ENCODE measurements around the gene STX2. TPM values are rescaled to one million over a fixed set of nuclear protein-coding genes. Genes with fewer than 3 reads are reported as not detected.
A peak's percentile ranks its signal among the peaks of the same experiment; 100 is the strongest.

Gene STX2
- total and polyA plus RNA-seq, 9 donors: 14.6 to 24.7 (median 17.9) TPM

- whole genome bisulfite sequencing (ENCODE audit: insufficient coverage): 69% methylated on average over 16 of the region's 17 CpGs
- peaks cover 15% of the 10 kb centered on the region for H3K4me1 ChIP-seq (ENCODE audit: control insufficient read depth, insufficient read depth, low read length)
- no peak overlapping the region for H3K27ac ChIP-seq (ENCODE audit: low read length)
- H3K36me3 ChIP-seq (ENCODE audit: control insufficient read depth, insufficient read depth, low read length): peaks cover 7% of the 10 kb centered on the region
- peak; percentile 53 for DNase-seq
- no peak overlapping the region for H3K4me3 ChIP-seq (ENCODE audit: low read length)
- no peaks in the 10 kb centered on the region for H3K27me3 ChIP-seq (ENCODE audit: control insufficient read depth, insufficient read depth, low read length)
- no peaks in the 10 kb centered on the region for H3K9me3 ChIP-seq (replicated peaks; ENCODE audit: control insufficient read depth, low read depth, low read length)
Measured at GRCh38 chr12:130832561-130833209, 6.4 kb downstream of the STX2 start.

- no peak for DNase-seq
- H3K4me3 ChIP-seq (ENCODE audit: low read length): no peak overlapping the region
- peaks cover 3% of the 10 kb centered on the region for H3K36me3 ChIP-seq (ENCODE audit: control insufficient read depth, insufficient read depth, low read length)
- H3K27me3 ChIP-seq (ENCODE audit: control insufficient read depth, insufficient read depth, low read length): no peaks in the 10 kb centered on the region
- H3K27ac ChIP-seq (ENCODE audit: low read length): no peak overlapping the region
- H3K4me1 ChIP-seq (ENCODE audit: control insufficient read depth, insufficient read depth, low read length): peaks cover 15% of the 10 kb centered on the region
- H3K9me3 ChIP-seq (replicated peaks; ENCODE audit: control insufficient read depth, low read depth, low read length): no peaks in the 10 kb centered on the region
- 89% methylated on average over 4 of the region's 5 CpGs for WGBS (ENCODE audit: insufficient coverage)
Measured at GRCh38 chr12:130831876-130832405, 7.1 kb downstream of the STX2 start.

- no peak overlapping the region for H3K4me3 ChIP-seq (ENCODE audit: low read length)
- no peaks in the 10 kb centered on the region for H3K27me3 ChIP-seq (ENCODE audit: control insufficient read depth, insufficient read depth, low read length)
- peaks cover 3% of the 10 kb centered on the region for H3K36me3 ChIP-seq (ENCODE audit: control insufficient read depth, insufficient read depth, low read length)
- H3K27ac ChIP-seq (ENCODE audit: low read length): no peak overlapping the region
- H3K9me3 ChIP-seq (replicated peaks; ENCODE audit: control insufficient read depth, low read depth, low read length): no peaks in the 10 kb centered on the region
- no peak for DNase-seq
- WGBS (ENCODE audit: insufficient coverage): no CpG with 5 or more reads among the region's 4 CpGs
- peaks cover 15% of the 10 kb centered on the region for H3K4me1 ChIP-seq (ENCODE audit: control insufficient read depth, insufficient read depth, low read length)
Measured at GRCh38 chr12:130831246-130831645, 7.8 kb downstream of the STX2 start.

- no peak for DNase-seq
- WGBS (ENCODE audit: insufficient coverage): 71% methylated on average over 10 of the region's 14 CpGs
- H3K27me3 ChIP-seq (ENCODE audit: control insufficient read depth, insufficient read depth, low read length): no peaks in the 10 kb centered on the region
- H3K4me1 ChIP-seq (ENCODE audit: control insufficient read depth, insufficient read depth, low read length): peaks cover 15% of the 10 kb centered on the region
- no peaks in the 10 kb centered on the region for H3K9me3 ChIP-seq (replicated peaks; ENCODE audit: control insufficient read depth, low read depth, low read length)
- H3K4me3 ChIP-seq (ENCODE audit: low read length): no peak overlapping the region
- no peak overlapping the region for H3K27ac ChIP-seq (ENCODE audit: low read length)
- H3K36me3 ChIP-seq (ENCODE audit: control insufficient read depth, insufficient read depth, low read length): peaks cover 8% of the 10 kb centered on the region
Measured at GRCh38 chr12:130830246-130830551, 8.9 kb downstream of the STX2 start.

- H3K9me3 ChIP-seq (replicated peaks; ENCODE audit: control insufficient read depth, low read depth, low read length): no peaks in the 10 kb centered on the region
- 56% methylated on average over 5 of the region's 17 CpGs for WGBS (ENCODE audit: insufficient coverage)
- peaks cover 6% of the 10 kb centered on the region for H3K36me3 ChIP-seq (ENCODE audit: control insufficient read depth, insufficient read depth, low read length)
- H3K27ac ChIP-seq (ENCODE audit: low read length): no peak overlapping the region
- no peaks in the 10 kb centered on the region for H3K27me3 ChIP-seq (ENCODE audit: control insufficient read depth, insufficient read depth, low read length)
- H3K4me1 ChIP-seq (ENCODE audit: control insufficient read depth, insufficient read depth, low read length): peaks cover 15% of the 10 kb centered on the region
- peak; percentile 14 for DNase-seq
- no peak overlapping the region for H3K4me3 ChIP-seq (ENCODE audit: low read length)
Measured at GRCh38 chr12:130829391-130830245, 9.4 kb downstream of the STX2 start.

- H3K27ac ChIP-seq (ENCODE audit: low read length): no peak overlapping the region
- H3K4me3 ChIP-seq (ENCODE audit: low read length): no peak overlapping the region
- DNase-seq: no peak
- H3K4me1 ChIP-seq (ENCODE audit: control insufficient read depth, insufficient read depth, low read length): peaks cover 15% of the 10 kb centered on the region
- H3K9me3 ChIP-seq (replicated peaks; ENCODE audit: control insufficient read depth, low read depth, low read length): no peaks in the 10 kb centered on the region
- peaks cover 6% of the 10 kb centered on the region for H3K36me3 ChIP-seq (ENCODE audit: control insufficient read depth, insufficient read depth, low read length)
- no peaks in the 10 kb centered on the region for H3K27me3 ChIP-seq (ENCODE audit: control insufficient read depth, insufficient read depth, low read length)
- 71% methylated on average over 5 of the region's 8 CpGs for WGBS (ENCODE audit: insufficient coverage)
Measured at GRCh38 chr12:130828895-130829294, 10.2 kb downstream of the STX2 start.

GRCh38 chr12:130827432-130827831 is 11.6 kb downstream of the STX2 start:
- Histone ChIP-seq H3K27me3 (ENCODE audit: control insufficient read depth, insufficient read depth, low read length) (no peaks in the 10 kb centered on the region), H3K4me1 (ENCODE audit: control insufficient read depth, insufficient read depth, low read length) (peaks cover 7% of the 10 kb centered on the region), H3K36me3 (ENCODE audit: control insufficient read depth, insufficient read depth, low read length) (peaks cover 18% of the 10 kb centered on the region), H3K9me3 (replicated peaks; ENCODE audit: control insufficient read depth, low read depth, low read length) (no peaks in the 10 kb centered on the region), H3K4me3 (ENCODE audit: low read length) (no peak overlapping the region), H3K27ac (ENCODE audit: low read length) (no peak overlapping the region)
- WGBS (ENCODE audit: insufficient coverage): 95% methylated on average over 3 of the region's 3 CpGs
- peak; percentile 57 for DNase-seq

- H3K4me3 ChIP-seq (ENCODE audit: low read length): no peak overlapping the region
- H3K36me3 ChIP-seq (ENCODE audit: control insufficient read depth, insufficient read depth, low read length): peaks cover 21% of the 10 kb centered on the region
- H3K27ac ChIP-seq (ENCODE audit: low read length): no peak overlapping the region
- H3K27me3 ChIP-seq (ENCODE audit: control insufficient read depth, insufficient read depth, low read length): no peaks in the 10 kb centered on the region
- 75% methylated on average over 11 of the region's 21 CpGs for WGBS (ENCODE audit: insufficient coverage)
- H3K4me1 ChIP-seq (ENCODE audit: control insufficient read depth, insufficient read depth, low read length): peaks cover 7% of the 10 kb centered on the region
- DNase-seq: peak; percentile 17
- H3K9me3 ChIP-seq (replicated peaks; ENCODE audit: control insufficient read depth, low read depth, low read length): no peaks in the 10 kb centered on the region
Measured at GRCh38 chr12:130826151-130826801, 12.8 kb downstream of the STX2 start.

GRCh38 chr12:130825771-130826150 is 13.3 kb downstream of the STX2 start:
- Histone ChIP-seq H3K4me1 (ENCODE audit: control insufficient read depth, insufficient read depth, low read length) (peaks cover 7% of the 10 kb centered on the region), H3K9me3 (replicated peaks; ENCODE audit: control insufficient read depth, low read depth, low read length) (no peaks in the 10 kb centered on the region), H3K27me3 (ENCODE audit: control insufficient read depth, insufficient read depth, low read length) (no peaks in the 10 kb centered on the region), H3K27ac (ENCODE audit: low read length) (no peak overlapping the region), H3K4me3 (ENCODE audit: low read length) (no peak overlapping the region), H3K36me3 (ENCODE audit: control insufficient read depth, insufficient read depth, low read length) (peaks cover 27% of the 10 kb centered on the region)
- WGBS (ENCODE audit: insufficient coverage): 90% methylated on average over 2 of the region's 6 CpGs
- no peak for DNase-seq

- Histone ChIP-seq H3K9me3 (replicated peaks; ENCODE audit: control insufficient read depth, low read depth, low read length) (no peaks in the 10 kb centered on the region), H3K27ac (ENCODE audit: low read length) (no peak overlapping the region), H3K36me3 (ENCODE audit: control insufficient read depth, insufficient read depth, low read length) (peaks cover 26% of the 10 kb centered on the region), H3K4me1 (ENCODE audit: control insufficient read depth, insufficient read depth, low read length) (peaks cover 4% of the 10 kb centered on the region), H3K27me3 (ENCODE audit: control insufficient read depth, insufficient read depth, low read length) (no peaks in the 10 kb centered on the region), H3K4me3 (ENCODE audit: low read length) (no peak overlapping the region)
- WGBS (ENCODE audit: insufficient coverage): 76% methylated on average over 5 of the region's 12 CpGs
- DNase-seq: no peak
Measured at GRCh38 chr12:130819681-130820080, 19.4 kb downstream of the STX2 start.
